NB4 (cell line): Measurements from ENCODE around the gene BOD1L1.

ENCODE experiments used
- MYC ChIP-seq: IDR thresholded peaks from 2 replicates; pipeline ENCODE4 v1.6.1; 2011; ENCODE audit warnings: low read depth, low read length
- POLR2A ChIP-seq: IDR thresholded peaks from 2 replicates; pipeline ENCODE4 v1.6.1; 2011; ENCODE audit warnings: mild to moderate bottlenecking; ENCODE audit not compliant: insufficient read length; ENCODE audit errors: extremely low read depth
- TF ChIP-seq, protein P1 (sequence below): IDR thresholded peaks from one replicate; pipeline ENCODE4 v1.5.1; 2012; ENCODE audit warnings: low read depth, low read length
- TF ChIP-seq, protein P2 (sequence below): IDR thresholded peaks from 2 replicates; pipeline ENCODE4 v1.6.1; 2011; ENCODE audit warnings: low read depth, low read length

DNA sequence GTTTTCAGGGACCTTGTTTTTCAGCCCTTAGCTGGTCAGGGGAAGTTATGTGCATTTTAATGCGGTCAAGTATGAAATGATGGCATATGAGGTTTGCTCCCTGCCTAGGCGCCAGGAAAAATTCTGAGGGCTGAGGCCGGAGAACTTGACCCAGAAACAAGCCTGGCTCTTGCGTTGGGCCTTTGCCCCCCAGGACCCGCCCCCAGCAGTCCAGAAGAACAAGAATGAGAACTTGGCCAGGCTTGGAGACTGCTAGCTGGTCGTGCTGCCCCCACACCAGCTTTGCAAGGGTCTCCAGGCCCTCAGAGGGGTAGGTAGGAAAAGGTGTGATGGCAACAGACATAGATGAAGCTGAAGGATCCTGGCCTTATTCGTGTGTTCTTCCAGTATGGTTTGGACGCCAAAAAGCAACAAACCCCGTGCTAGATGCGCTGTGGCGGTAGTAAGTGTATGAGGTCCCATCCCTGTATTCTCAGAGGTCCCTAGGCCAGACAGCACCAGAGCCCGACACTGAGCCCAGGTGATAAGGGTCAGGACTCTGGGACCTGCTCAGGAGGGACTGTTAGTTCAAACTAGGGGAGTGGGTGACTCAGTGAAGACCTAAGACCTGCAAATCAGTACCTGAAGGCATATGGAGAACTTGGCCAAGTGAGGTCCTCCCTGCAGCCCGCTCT is 93.7 kb downstream of the BOD1L1 start:
- TF ChIP-seq, protein P1, sequence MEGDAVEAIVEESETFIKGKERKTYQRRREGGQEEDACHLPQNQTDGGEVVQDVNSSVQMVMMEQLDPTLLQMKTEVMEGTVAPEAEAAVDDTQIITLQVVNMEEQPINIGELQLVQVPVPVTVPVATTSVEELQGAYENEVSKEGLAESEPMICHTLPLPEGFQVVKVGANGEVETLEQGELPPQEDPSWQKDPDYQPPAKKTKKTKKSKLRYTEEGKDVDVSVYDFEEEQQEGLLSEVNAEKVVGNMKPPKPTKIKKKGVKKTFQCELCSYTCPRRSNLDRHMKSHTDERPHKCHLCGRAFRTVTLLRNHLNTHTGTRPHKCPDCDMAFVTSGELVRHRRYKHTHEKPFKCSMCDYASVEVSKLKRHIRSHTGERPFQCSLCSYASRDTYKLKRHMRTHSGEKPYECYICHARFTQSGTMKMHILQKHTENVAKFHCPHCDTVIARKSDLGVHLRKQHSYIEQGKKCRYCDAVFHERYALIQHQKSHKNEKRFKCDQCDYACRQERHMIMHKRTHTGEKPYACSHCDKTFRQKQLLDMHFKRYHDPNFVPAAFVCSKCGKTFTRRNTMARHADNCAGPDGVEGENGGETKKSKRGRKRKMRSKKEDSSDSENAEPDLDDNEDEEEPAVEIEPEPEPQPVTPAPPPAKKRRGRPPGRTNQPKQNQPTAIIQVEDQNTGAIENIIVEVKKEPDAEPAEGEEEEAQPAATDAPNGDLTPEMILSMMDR = no peak
- TF ChIP-seq POLR2A (no peak), MYC (no peak)
- TF ChIP-seq, protein P2, sequence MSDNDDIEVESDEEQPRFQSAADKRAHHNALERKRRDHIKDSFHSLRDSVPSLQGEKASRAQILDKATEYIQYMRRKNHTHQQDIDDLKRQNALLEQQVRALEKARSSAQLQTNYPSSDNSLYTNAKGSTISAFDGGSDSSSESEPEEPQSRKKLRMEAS = no peak
